Astrocyte (in vitro differentiated cells and primary cell): ENCODE data around the gene RAD51B. TPM values are rescaled to one million over a fixed set of nuclear protein-coding genes. Genes with fewer than 3 reads are reported as not detected.

ENCODE experiments used
- DNase-seq: peaks from one replicate; pipeline ENCODE4 v3.0.0-alpha.2; 2010; ENCODE audit warnings: low read depth
- FAIRE-seq: peaks from 2 replicates; lab custom pipeline; 2011; peaks lifted over from hg19 to GRCh38; lab: Jason Lieb, UNC
- H2AFZ ChIP-seq: 2 replicates; pipeline ENCODE4 v1.6.0; 2012; ENCODE audit warnings: low read depth, low read length, inconsistent platforms
- H3K27ac ChIP-seq: 2 replicates; pipeline ENCODE4 v1.5.1; 2011; ENCODE audit warnings: low read depth, low read length, inconsistent platforms
- H3K27me3 ChIP-seq: 2 replicates; pipeline ENCODE4 v1.6.0; 2011; ENCODE audit warnings: low read length, inconsistent platforms; ENCODE audit not compliant: insufficient read depth
- H3K36me3 ChIP-seq: 2 replicates; pipeline ENCODE4 v1.5.1; 2011; ENCODE audit warnings: low read length, inconsistent platforms; ENCODE audit not compliant: insufficient read depth
- H3K4me1 ChIP-seq: 2 replicates; pipeline ENCODE4 v1.5.1; 2011; ENCODE audit warnings: low read length, inconsistent platforms; ENCODE audit not compliant: insufficient read depth
- H3K4me2 ChIP-seq: 2 replicates; pipeline ENCODE4 v1.6.0; 2012; ENCODE audit warnings: low read length, inconsistent platforms
- H3K4me3 ChIP-seq: 2 replicates; pipeline ENCODE4 v1.5.1; 2011; ENCODE audit warnings: low read depth, mild to moderate bottlenecking, low read length, inconsistent platforms; ENCODE audit not compliant: insufficient read depth
- H3K79me2 ChIP-seq: 2 replicates; pipeline ENCODE4 v1.6.0; 2012; ENCODE audit warnings: mild to moderate bottlenecking, low read length, inconsistent platforms; ENCODE audit not compliant: insufficient read depth
- H3K9ac ChIP-seq: 2 replicates; pipeline ENCODE4 v1.6.0; 2012; ENCODE audit warnings: mild to moderate bottlenecking, low read length, inconsistent platforms
- H3K9me3 ChIP-seq: 2 replicates; pipeline ENCODE4 v1.5.1; 2012; ENCODE audit warnings: low read depth, mild to moderate bottlenecking, low read length, inconsistent platforms; ENCODE audit not compliant: insufficient read depth
- H4K20me1 ChIP-seq: 2 replicates; pipeline ENCODE4 v1.6.0; 2012; ENCODE audit warnings: low read length, inconsistent platforms; ENCODE audit not compliant: insufficient read depth
- H3K27ac Mint-ChIP-seq: one replicate; pipeline ENCODE4 v1.8.0; 2021; ENCODE audit warnings: mild to moderate bottlenecking, mixed read lengths; ENCODE audit not compliant: unreplicated experiment
- H3K27me3 Mint-ChIP-seq: one replicate; pipeline ENCODE4 v1.8.0; 2021; ENCODE audit warnings: low read depth, mixed read lengths; ENCODE audit not compliant: unreplicated experiment
- H3K36me3 Mint-ChIP-seq: one replicate; pipeline ENCODE4 v1.8.0; 2021; ENCODE audit warnings: low read depth, mixed read lengths; ENCODE audit not compliant: unreplicated experiment
- H3K4me1 Mint-ChIP-seq: one replicate; pipeline ENCODE4 v1.8.0; 2021; ENCODE audit warnings: low read depth, mixed read lengths; ENCODE audit not compliant: unreplicated experiment
- H3K4me3 Mint-ChIP-seq: one replicate; pipeline ENCODE4 v1.8.0; 2021; ENCODE audit warnings: mild to moderate bottlenecking, moderate library complexity, mixed read lengths; ENCODE audit not compliant: unreplicated experiment
- H3K9me3 Mint-ChIP-seq: one replicate; pipeline ENCODE4 v1.8.0; 2021; ENCODE audit warnings: mild to moderate bottlenecking, mixed read lengths; ENCODE audit not compliant: unreplicated experiment
- CTCF ChIP-seq: IDR thresholded peaks from 2 replicates; pipeline ENCODE4 v1.5.1; 2011; ENCODE audit warnings: low read depth, mild to moderate bottlenecking, inconsistent platforms, low read length, moderate library complexity; ENCODE audit not compliant: insufficient read depth
- EZH2 ChIP-seq: IDR thresholded peaks from 2 replicates; pipeline ENCODE4 v1.6.1; 2012; ENCODE audit warnings: mild to moderate bottlenecking, low read length, inconsistent platforms; ENCODE audit not compliant: insufficient read depth
- total RNA-seq: library from RNA; stranded (reverse); gene quantifications from 2 replicates; pipeline ENCODE4 v1.2.1, GENCODE V29; 2021

RAD51B gene
- total RNA-seq, 1 donor from 2014 or later: 10.8 TPM

GRCh38 chr14:68260121-68260520 is 440.5 kb downstream of the RAD51B start:
- FAIRE-seq (no peak), DNase-seq (no peak)
- TF ChIP-seq CTCF (no peak), EZH2 (no peak)
- no peaks in the 10 kb centered on the region for H3K79me2 ChIP-seq
- Mint-ChIP-seq H3K27ac (no peak overlapping the region), H3K4me1 (peaks cover 25% of the 10 kb centered on the region), H3K9me3 (no peaks in the 10 kb centered on the region), H3K27me3 (no peaks in the 10 kb centered on the region), H3K36me3 (no peaks in the 10 kb centered on the region), H3K4me3 (peak overlapping the region; percentile 8)
- no peak overlapping the region for H3K4me3 ChIP-seq
- no peaks in the 10 kb centered on the region for H3K9me3 ChIP-seq
- H3K36me3 ChIP-seq: no peaks in the 10 kb centered on the region
- no peaks in the 10 kb centered on the region for H4K20me1 ChIP-seq
- H3K9ac ChIP-seq: no peak overlapping the region
- H3K27me3 ChIP-seq: no peaks in the 10 kb centered on the region
- no peak overlapping the region for H2AFZ ChIP-seq
- H3K4me1 ChIP-seq: peaks cover 11% of the 10 kb centered on the region
- no peak overlapping the region for H3K4me2 ChIP-seq
- no peak overlapping the region for H3K27ac ChIP-seq

- no peak overlapping the region for H3K4me3 ChIP-seq
- no peaks in the 10 kb centered on the region for H4K20me1 ChIP-seq
- H3K9me3 ChIP-seq: no peaks in the 10 kb centered on the region
- no peaks in the 10 kb centered on the region for H3K36me3 ChIP-seq
- Mint-ChIP-seq H3K27me3 (no peaks in the 10 kb centered on the region), H3K36me3 (no peaks in the 10 kb centered on the region), H3K4me1 (peaks cover 25% of the 10 kb centered on the region), H3K9me3 (no peaks in the 10 kb centered on the region), H3K27ac (no peak overlapping the region), H3K4me3 (no peak overlapping the region)
- H3K9ac ChIP-seq: no peak overlapping the region
- H3K79me2 ChIP-seq: no peaks in the 10 kb centered on the region
- no peak overlapping the region for H2AFZ ChIP-seq
- no peak for TF ChIP-seq CTCF
- TF ChIP-seq EZH2: no peak
- FAIRE-seq (no peak), DNase-seq (no peak)
- peaks cover under 1% of the 10 kb centered on the region for H3K4me1 ChIP-seq
- H3K27me3 ChIP-seq: no peaks in the 10 kb centered on the region
- H3K27ac ChIP-seq: no peak overlapping the region
- H3K4me2 ChIP-seq: no peak overlapping the region
Measured at GRCh38 chr14:68261092-68261842, 441.7 kb downstream of the RAD51B start.

- Histone ChIP-seq H3K4me3 (no peak overlapping the region), H3K9me3 (no peaks in the 10 kb centered on the region), H3K79me2 (no peaks in the 10 kb centered on the region), H3K4me1 (no peaks in the 10 kb centered on the region), H3K9ac (no peak overlapping the region), H3K4me2 (no peak overlapping the region), H3K27me3 (no peaks in the 10 kb centered on the region), H4K20me1 (no peaks in the 10 kb centered on the region), H3K36me3 (no peaks in the 10 kb centered on the region), H2AFZ (no peak overlapping the region), H3K27ac (no peak overlapping the region)
- Mint-ChIP-seq H3K9me3 (no peaks in the 10 kb centered on the region), H3K4me3 (no peak overlapping the region), H3K36me3 (no peaks in the 10 kb centered on the region), H3K27me3 (no peaks in the 10 kb centered on the region), H3K4me1 (peaks cover 25% of the 10 kb centered on the region), H3K27ac (no peak overlapping the region)
- FAIRE-seq (no peak), DNase-seq (no peak)
- TF ChIP-seq CTCF (no peak), EZH2 (no peak)
Measured at GRCh38 chr14:68262567-68262966, 443.0 kb downstream of the RAD51B start.
